ENCODE data around the gene ZBED6. TPM values are rescaled to one million over a fixed set of nuclear protein-coding genes. Genes with fewer than 3 reads are reported as not detected.

Gene ZBED6
- total RNA-seq (2014; rRNA removed; shearing (Covaris generic)) = 4.8 and 9.0 TPM in 2 replicates
- polyA plus RNA-seq (2016; fragmentation: Nextera tagmentation; extraction: Ambion mirVana) = 1.9 and 2.5 TPM in 2 replicates
- long read RNA-seq = 0 reads

DNA sequence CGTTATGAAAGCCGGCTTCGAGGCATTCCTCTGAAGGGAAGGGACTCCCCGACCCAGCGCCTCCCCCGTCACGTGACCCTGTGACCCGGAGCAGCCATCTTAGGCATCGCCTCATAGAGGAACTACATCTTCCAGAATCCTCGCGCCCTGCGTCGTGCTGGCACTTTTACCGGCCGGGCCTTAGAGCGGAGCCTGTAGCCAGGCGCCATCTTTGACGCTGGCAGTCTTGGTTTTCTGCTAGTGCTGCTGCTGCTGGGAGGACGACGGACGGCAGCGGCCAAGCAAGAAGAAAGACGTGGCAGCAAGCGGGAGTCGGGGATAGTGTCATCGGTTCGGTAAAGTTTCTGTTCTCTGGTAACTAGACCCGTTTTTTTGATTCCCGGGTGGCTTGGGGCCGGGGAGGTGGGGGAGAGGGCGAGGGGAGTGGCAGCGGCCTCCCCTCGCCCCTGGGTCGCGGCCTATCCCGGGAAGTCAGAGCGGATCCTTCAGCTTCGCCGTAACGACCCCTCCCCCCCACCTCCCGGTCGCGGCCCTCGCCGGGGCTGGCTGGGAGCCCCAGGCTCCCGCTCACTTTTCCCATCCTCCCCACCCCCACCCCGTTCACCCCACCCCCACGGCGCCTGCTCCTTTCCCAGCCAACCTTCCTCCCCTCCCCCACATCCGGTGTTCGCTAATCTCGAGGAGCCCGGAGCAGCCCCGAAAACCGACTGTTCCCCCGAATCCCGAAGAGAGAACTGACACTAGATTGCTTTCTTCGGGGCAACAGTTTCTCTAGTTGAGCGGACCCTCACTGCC is at the start of gene ZBED6, which contains the start of gene ZC3H11A:
Gene ZBED6, plus strand, starts transcription at position 183 of the 795 bp plus-strand sequence. CDS start 1,900 bp downstream, outside the sequence.
Gene ZC3H11A, plus strand, starts transcription at position 183 of the 795 bp plus-strand sequence. CDS start 21,448 bp downstream, outside the sequence.
- peaks cover 15% of the 10 kb centered on the region for H4K20me1 ChIP-seq (replicated peaks; ENCODE audit: insufficient read depth)
- DNase-seq (ENCODE audit: low spot score) = peak; percentile 100
- peaks cover 16% of the 10 kb centered on the region; the same call in 1 of the 2 replicates for H3K36me3 ChIP-seq (ENCODE audit: insufficient read depth)
- H3K4me1 Mint-ChIP-seq = peaks cover 45% of the 10 kb centered on the region
- H3F3A ChIP-seq (replicated peaks; ENCODE audit: low read depth) = peaks cover 12% of the 10 kb centered on the region
- H3K9me2 ChIP-seq (ENCODE audit: insufficient read depth) = peaks cover 13% of the 10 kb centered on the region
- H3K27me3 Mint-ChIP-seq (ENCODE audit: insufficient read depth, low read depth, poor library complexity) = peaks cover 13% of the 10 kb centered on the region
- H3K27ac ChIP-seq (ENCODE audit: low read depth) = peak within 1 kb of the TSS; percentile 100
- ATAC-seq = peak; percentile 95
- no peak for TF ChIP-seq ZNF462 (CRISPR knock-in tag; IDR thresholded peaks at IDR 0.05)
- TF ChIP-seq NANOG (IDR thresholded peaks at IDR 0.05; ENCODE audit: borderline replicate concordance) = no peak
- TF ChIP-seq POLR2AphosphoS5 (IDR thresholded peaks at IDR 0.05; ENCODE audit: low read depth) = peak; percentile 48
- TF ChIP-seq ZNF114 (CRISPR knock-in tag; IDR thresholded peaks at IDR 0.05) = no peak
- no peak for TF ChIP-seq CTCF (conservative IDR thresholded peaks at IDR 0.05; ENCODE audit: low read depth in 2 of 2)
- TF ChIP-seq ZNF331 (CRISPR knock-in tag; IDR thresholded peaks at IDR 0.05; ENCODE audit: low read depth) = no peak
- no peak for TF ChIP-seq STAT1 (IDR thresholded peaks at IDR 0.05; ENCODE audit: unreplicated experiment)
- TF ChIP-seq JUNB (IDR thresholded peaks at IDR 0.05; ENCODE audit: unreplicated experiment) = no peak
- no peak for TF ChIP-seq EZH2phosphoT487 (IDR thresholded peaks at IDR 0.05; ENCODE audit: unreplicated experiment)
- peak; percentile 84 for TF ChIP-seq CREB1 (CRISPR knock-in tag; IDR thresholded peaks at IDR 0.05; ENCODE audit: low read depth)
- no peak for TF ChIP-seq EZH2 (IDR thresholded peaks at IDR 0.05; ENCODE audit: low read depth, unreplicated experiment)
- TF ChIP-seq, protein P1, sequence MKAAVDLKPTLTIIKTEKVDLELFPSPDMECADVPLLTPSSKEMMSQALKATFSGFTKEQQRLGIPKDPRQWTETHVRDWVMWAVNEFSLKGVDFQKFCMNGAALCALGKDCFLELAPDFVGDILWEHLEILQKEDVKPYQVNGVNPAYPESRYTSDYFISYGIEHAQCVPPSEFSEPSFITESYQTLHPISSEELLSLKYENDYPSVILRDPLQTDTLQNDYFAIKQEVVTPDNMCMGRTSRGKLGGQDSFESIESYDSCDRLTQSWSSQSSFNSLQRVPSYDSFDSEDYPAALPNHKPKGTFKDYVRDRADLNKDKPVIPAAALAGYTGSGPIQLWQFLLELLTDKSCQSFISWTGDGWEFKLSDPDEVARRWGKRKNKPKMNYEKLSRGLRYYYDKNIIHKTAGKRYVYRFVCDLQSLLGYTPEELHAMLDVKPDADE (IDR thresholded peaks at IDR 0.05) = peak; percentile 96
- no peak for TF ChIP-seq REST (IDR thresholded peaks at IDR 0.05; ENCODE audit: unreplicated experiment)
- H2AFZ ChIP-seq = peak within 1 kb of the TSS; percentile 0; the same call in 1 of the 2 replicates
- no peaks in the 10 kb centered on the region for H3K27me3 ChIP-seq (ENCODE audit: insufficient read depth)
- H3K36me3 Mint-ChIP-seq (ENCODE audit: low read depth) = peaks cover 42% of the 10 kb centered on the region
- H3K9me3 Mint-ChIP-seq = peaks cover 30% of the 10 kb centered on the region
- peak within 1 kb of the TSS; percentile 94 for H3K4me3 Mint-ChIP-seq
- H3K4me2 ChIP-seq = peak within 1 kb of the TSS; percentile 84
- peak within 1 kb of the TSS; percentile 73 for H3K4me3 ChIP-seq
- peaks cover 17% of the 10 kb centered on the region for H3K4me1 ChIP-seq (ENCODE audit: insufficient read depth)
- peak within 1 kb of the TSS; percentile 99 for H3K27ac Mint-ChIP-seq
- peaks cover 46% of the 10 kb centered on the region for H3K79me2 ChIP-seq (replicated peaks; ENCODE audit: insufficient read depth)
